ENCODE measurements around the gene GALNS. TPM values are rescaled to one million over a fixed set of nuclear protein-coding genes. Genes with fewer than 3 reads are reported as not detected.

The GALNS gene
- total RNA-seq, 2 experiments from 2014 or later: 18.4 to 19.7 TPM

DNA sequence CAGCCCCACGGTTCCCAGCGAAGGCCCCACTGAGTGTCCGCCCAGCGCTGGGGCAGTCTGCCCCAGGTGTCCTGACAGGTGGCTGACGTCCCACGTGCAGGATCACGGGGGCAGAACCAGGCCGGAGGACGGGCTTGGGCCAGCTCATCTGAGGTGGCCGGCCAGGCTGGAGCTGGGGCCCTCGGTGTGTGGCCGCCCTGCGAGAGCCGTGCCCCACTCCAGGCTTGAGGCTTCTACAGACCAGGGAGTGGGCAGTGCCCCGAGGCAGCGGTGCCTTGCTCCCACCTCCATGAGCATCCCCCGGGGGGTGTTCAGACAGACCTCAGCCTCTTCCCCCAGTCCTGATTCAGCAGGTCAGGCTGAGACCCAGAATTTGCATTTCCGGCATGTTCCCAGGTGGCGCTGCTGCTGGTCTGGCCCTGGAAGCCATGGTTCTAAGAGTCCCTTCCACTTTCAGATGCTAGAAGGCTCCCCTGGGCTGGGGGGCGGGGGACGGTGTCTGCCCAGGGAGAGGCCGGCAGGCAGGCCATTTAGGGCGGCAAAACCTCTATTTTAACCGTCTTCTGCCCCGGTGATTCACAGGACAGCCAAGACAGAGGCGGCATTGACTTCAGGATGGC lies 45.1 kb upstream of the GALNS start:
- Histone ChIP-seq H3K36me3 (ENCODE audit: insufficient read depth, low read length) (no peaks in the 10 kb centered on the region), H3K9me3 (ENCODE audit: control insufficient read depth in 1 of 2, insufficient read depth in 1 of 2, low read length in 2 of 2) (no peaks in the 10 kb centered on the region), H3K27me3 (ENCODE audit: control insufficient read depth in 1 of 2, insufficient read depth in 2 of 2, low read length in 2 of 2) (no peaks in the 10 kb centered on the region), H3K4me3 (ENCODE audit: low read length) (no peak overlapping the region), H3K4me1 (ENCODE audit: insufficient read depth, low read length) (no peaks in the 10 kb centered on the region), H3K27ac (ENCODE audit: low read depth in 1 of 2, low read length in 2 of 2) (no peak overlapping the region)
- ChIA-PET POLR2A (no interaction called here), CTCF (no interaction called here)
- TF ChIP-seq, protein P1, sequence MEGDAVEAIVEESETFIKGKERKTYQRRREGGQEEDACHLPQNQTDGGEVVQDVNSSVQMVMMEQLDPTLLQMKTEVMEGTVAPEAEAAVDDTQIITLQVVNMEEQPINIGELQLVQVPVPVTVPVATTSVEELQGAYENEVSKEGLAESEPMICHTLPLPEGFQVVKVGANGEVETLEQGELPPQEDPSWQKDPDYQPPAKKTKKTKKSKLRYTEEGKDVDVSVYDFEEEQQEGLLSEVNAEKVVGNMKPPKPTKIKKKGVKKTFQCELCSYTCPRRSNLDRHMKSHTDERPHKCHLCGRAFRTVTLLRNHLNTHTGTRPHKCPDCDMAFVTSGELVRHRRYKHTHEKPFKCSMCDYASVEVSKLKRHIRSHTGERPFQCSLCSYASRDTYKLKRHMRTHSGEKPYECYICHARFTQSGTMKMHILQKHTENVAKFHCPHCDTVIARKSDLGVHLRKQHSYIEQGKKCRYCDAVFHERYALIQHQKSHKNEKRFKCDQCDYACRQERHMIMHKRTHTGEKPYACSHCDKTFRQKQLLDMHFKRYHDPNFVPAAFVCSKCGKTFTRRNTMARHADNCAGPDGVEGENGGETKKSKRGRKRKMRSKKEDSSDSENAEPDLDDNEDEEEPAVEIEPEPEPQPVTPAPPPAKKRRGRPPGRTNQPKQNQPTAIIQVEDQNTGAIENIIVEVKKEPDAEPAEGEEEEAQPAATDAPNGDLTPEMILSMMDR (IDR thresholded peaks at IDR 0.05): no peak
- Mint-ChIP-seq H3K9me3 (no peaks in the 10 kb centered on the region), H3K27me3 (no peaks in the 10 kb centered on the region), H3K27ac (no peak overlapping the region), H3K4me3 (no peak overlapping the region), H3K36me3 (ENCODE audit: low read depth) (no peaks in the 10 kb centered on the region), H3K4me1 (ENCODE audit: low read depth) (no peaks in the 10 kb centered on the region)
- ATAC-seq (ENCODE audit: poor library complexity) (no peak), DNase-seq (no peak)
- intact Hi-C loops (cut with DNase I, micrococcal nuclease): no loop called here

GRCh38 chr16:88900662-88901052 lies 43.9 kb upstream of the GALNS start:
- Mint-ChIP-seq H3K27ac (no peak overlapping the region), H3K27me3 (no peaks in the 10 kb centered on the region), H3K9me3 (no peaks in the 10 kb centered on the region), H3K4me3 (no peak overlapping the region), H3K4me1 (ENCODE audit: low read depth) (no peaks in the 10 kb centered on the region), H3K36me3 (ENCODE audit: low read depth) (no peaks in the 10 kb centered on the region)
- H3K4me1 ChIP-seq (ENCODE audit: insufficient read depth, low read length): no peaks in the 10 kb centered on the region
- CTCF ChIA-PET: no interaction called here
- no peaks in the 10 kb centered on the region for H3K27me3 ChIP-seq (ENCODE audit: control insufficient read depth in 1 of 2, insufficient read depth in 2 of 2, low read length in 2 of 2)
- intact Hi-C loops (cut with DNase I, micrococcal nuclease): no loop called here
- ATAC-seq (ENCODE audit: poor library complexity) (no peak), DNase-seq (no peak)
- no peak overlapping the region for H3K27ac ChIP-seq (ENCODE audit: low read depth in 1 of 2, low read length in 2 of 2)
- TF ChIP-seq, protein P1 (IDR thresholded peaks at IDR 0.05): no peak
- H3K9me3 ChIP-seq (ENCODE audit: control insufficient read depth in 1 of 2, insufficient read depth in 1 of 2, low read length in 2 of 2): no peaks in the 10 kb centered on the region
- H3K36me3 ChIP-seq (ENCODE audit: insufficient read depth, low read length): no peaks in the 10 kb centered on the region
- POLR2A ChIA-PET: no interaction called here
- H3K4me3 ChIP-seq (ENCODE audit: low read length): no peak overlapping the region

GRCh38 chr16:88899901-88900661 lies 43.3 kb upstream of the GALNS start:
- H3K4me1 ChIP-seq (ENCODE audit: insufficient read depth, low read length): no peaks in the 10 kb centered on the region
- no peak overlapping the region for H3K4me3 Mint-ChIP-seq
- CTCF ChIA-PET: no interaction called here
- no peaks in the 10 kb centered on the region for H3K27me3 ChIP-seq (ENCODE audit: control insufficient read depth in 1 of 2, insufficient read depth in 2 of 2, low read length in 2 of 2)
- DNase-seq (no peak), ATAC-seq (ENCODE audit: poor library complexity) (no peak)
- H3K36me3 ChIP-seq (ENCODE audit: insufficient read depth, low read length): no peaks in the 10 kb centered on the region
- H3K27ac ChIP-seq (ENCODE audit: low read depth in 1 of 2, low read length in 2 of 2): no peak overlapping the region
- H3K4me3 ChIP-seq (ENCODE audit: low read length): no peak overlapping the region
- no peaks in the 10 kb centered on the region for H3K9me3 Mint-ChIP-seq
- no peaks in the 10 kb centered on the region for H3K27me3 Mint-ChIP-seq
- TF ChIP-seq, protein P1 (IDR thresholded peaks at IDR 0.05): no peak
- H3K4me1 Mint-ChIP-seq (ENCODE audit: low read depth): no peaks in the 10 kb centered on the region
- intact Hi-C loops (cut with DNase I, micrococcal nuclease): no loop called here
- H3K27ac Mint-ChIP-seq: no peak overlapping the region
- POLR2A ChIA-PET: no interaction called here
- H3K36me3 Mint-ChIP-seq (ENCODE audit: low read depth): no peaks in the 10 kb centered on the region
- no peaks in the 10 kb centered on the region for H3K9me3 ChIP-seq (ENCODE audit: control insufficient read depth in 1 of 2, insufficient read depth in 1 of 2, low read length in 2 of 2)
